Measurements from ENCODE around the gene TMEM132C.

The TMEM132C gene

DNA sequence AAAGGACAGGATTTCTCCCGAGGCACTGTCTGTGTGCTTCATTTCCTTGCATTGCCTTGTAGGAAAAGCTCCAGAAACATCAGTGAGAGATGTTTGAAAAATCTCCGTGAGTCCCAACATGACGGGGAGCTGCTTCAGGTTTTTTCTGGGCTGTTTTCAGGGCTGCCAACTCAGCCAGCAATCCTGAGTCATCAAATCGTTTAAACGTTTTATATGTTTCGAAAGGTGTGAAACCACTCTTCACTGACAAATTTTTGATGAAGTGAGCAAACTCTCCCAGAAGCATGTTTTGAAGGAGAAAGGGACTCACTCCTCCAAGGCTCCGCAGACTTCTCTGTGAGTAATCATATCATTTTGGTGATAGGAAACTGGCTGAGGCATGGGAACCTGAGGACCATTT lies 240.5 kb downstream of the TMEM132C start:
- DNase-seq = no peak

DNA sequence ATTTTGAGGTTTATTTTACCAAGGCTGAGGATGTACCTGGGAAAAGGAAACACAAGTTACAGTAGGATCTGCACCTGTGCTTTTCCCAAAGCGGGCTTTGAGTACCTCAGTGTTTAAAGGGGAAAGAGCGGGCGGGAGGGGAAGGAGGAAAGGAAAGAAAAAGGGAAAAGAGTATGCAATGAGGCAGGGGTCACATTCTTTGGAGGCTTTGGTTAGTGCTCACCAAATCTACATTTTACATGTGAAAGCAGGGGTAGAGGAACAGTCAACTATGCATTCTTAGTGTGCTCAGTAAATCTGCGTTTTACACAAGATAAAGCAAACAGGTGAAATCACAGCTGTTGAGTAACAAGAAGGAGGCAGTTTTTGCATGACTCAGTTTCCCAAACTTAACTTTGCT lies 242.2 kb downstream of the TMEM132C start:
- DNase-seq = no peak

DNA sequence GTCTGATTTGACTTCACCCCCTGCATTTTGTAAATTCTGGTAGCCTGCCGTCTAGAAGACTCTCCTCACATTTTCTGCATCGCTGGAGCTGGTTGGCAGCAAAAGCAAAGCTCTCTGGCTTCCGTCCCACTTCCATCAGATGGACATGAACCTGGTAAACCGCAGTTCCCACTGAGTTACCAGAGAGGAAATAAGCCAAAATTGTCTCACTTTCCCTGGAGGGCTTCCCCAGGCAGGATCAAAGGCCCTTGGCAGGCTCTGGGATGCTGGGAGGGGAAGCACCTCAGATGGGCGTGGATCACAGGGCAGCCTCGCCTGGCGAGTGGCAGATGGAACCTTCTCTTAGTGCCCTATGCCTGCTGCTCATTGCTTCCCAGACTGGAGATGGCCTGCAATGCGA lies 243.5 kb downstream of the TMEM132C start:
- peak; percentile 95 for DNase-seq

DNA sequence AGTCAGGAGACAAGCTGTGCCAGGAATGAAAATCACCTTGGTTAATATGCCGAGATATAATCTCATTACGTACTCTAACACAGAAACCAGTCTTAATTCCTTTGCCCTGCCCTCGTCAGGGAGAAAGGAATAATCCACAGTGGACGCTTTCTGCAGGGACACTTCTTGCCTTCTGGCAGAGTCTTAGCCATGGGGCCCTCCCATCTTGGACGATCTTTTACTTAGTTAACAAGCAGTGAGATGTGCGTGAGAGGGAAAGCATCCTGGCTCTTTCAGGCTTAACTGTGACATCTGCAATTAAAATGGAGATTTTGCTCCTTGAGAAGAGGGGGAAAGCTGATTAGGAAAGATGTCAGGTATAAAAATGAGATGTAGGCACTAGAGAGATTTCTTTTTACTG lies 246.4 kb downstream of the TMEM132C start:
- DNase-seq = no peak

DNA sequence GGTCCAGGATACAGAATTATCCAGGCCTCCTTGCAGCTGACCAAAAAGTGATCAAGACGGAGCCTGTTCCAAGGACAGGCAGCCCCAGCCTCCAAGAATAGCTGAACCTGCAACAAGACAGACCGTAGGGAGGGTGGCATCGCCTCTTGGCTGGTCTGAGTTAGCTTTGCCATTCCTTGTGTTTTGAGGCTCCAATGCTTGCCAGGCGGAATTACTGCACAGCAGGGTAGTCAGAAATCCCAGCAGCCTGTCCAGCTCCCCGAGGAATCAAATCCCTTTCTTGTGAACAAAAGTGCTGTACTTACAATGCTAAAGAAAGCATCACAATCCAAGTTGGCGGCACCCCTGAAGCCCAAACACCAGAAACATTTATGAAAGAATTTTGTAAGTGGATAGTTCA lies 246.9 kb downstream of the TMEM132C start:
- DNase-seq = no peak

DNA sequence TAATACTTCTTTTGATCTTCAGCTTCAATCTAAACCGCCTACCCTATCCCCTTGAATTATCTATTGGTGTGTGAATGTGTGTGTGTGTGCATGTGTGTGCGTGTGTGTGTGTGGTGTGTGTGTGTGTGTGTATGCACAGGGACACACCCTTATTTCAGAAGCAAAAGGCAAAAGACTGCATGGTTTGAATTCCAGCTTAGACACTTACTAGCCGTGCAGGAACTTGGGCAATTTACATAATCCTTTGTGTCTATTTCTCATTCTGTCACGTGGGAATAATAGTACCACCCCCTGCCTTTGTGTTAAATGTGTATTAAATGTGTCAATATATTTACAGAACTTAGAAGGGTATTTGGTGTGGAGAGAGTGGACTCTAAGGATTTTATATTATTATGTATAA lies 251.7 kb downstream of the TMEM132C start:
- DNase-seq = no peak

DNA sequence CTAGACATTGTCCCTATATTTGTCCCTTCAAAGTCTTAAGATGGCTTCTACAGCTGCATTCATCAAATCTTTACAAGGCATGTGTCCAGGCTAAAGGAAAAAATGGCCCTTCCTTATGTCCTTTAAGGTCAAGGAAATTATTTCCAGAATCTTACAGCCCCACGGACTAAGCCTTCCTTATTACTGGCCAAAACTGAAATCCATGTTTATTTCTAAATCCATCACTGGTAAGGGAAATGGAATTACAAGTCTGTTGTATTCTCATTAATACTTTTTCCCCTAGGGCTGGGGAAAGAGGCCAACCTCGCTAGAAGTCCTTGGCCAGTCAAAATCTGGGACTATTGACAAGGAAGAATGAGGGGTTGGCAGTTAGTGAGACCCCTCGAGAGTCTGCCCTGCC lies 252.5 kb downstream of the TMEM132C start:
- no peak for DNase-seq

DNA sequence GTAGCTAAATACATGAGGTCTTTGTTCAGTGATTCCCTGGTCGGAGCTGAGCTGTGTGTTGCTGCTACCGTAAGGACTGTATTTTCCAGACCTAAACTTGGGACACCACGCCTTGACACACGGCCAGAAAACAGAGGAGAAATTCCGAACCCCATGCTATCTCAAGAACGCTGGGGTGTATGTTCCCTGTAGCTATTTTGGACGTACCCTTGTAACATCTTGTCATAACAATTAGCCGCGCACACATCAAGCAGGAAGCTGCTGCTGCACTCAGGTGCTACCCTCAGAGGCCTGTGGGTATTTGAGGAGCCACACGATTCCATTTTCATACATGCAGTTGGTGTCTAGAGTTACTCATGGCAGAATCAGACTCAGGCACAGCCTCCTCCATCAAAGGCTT lies 255.0 kb downstream of the TMEM132C start:
- DNase-seq = no peak

DNA sequence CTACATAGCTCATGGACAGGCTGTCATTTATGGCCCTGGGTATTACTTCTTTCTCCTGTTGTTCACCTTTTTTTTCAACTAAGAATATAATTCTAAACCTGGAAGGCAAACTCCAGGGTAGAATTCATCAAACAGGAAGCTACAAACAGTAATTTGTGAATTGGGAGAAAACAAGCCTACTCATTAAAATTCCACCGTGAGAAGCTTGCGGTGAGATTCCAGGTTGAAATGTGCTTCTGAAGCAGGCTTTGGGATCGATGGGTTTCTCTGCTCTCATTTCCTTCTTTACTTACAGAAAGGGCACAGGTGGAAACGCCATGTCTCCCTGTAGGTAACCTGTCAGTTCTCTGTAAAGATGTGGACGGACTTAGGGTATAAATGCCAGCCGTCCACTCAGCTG lies 257.5 kb downstream of the TMEM132C start:
- no peak for DNase-seq

DNA sequence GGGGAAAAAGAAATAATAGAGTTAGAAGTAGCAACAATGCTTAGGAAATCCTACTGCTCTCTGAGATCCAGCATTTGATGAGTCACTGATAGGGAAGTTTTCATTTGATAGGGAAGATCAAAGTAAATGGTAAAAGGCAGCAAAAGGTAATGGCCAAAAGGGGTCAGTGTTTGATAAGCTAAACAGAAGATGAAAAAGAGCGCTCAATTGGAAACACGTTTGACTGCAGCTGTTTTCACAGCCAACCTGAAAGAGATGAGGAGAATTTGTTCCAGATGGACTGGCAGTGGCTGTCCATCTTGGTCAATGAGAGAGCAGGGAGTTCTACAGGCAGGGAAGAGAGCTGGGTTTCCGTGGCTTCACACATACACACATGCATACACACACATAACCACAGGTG lies 264.2 kb downstream of the TMEM132C start:
- DNase-seq = no peak

DNA sequence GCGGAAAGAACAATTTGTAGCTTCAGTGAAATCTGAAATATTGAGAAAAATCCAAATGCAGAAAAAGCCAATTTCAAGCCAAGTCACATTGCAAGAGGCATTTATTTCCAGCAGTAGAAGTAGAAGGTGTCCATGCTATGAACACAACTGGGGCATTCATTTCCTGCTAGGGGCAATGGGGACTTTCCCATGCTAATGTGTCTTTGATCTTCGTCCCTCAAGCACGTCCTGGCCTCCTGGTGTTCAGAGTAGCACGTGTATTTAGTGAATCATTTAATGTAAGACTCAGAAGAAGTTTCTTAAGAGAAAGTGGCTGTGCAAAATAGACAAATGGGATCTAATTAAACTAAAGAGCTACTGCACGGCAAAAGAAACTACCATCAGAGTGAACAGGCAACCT lies 267.9 kb downstream of the TMEM132C start:
- DNase-seq = no peak

DNA sequence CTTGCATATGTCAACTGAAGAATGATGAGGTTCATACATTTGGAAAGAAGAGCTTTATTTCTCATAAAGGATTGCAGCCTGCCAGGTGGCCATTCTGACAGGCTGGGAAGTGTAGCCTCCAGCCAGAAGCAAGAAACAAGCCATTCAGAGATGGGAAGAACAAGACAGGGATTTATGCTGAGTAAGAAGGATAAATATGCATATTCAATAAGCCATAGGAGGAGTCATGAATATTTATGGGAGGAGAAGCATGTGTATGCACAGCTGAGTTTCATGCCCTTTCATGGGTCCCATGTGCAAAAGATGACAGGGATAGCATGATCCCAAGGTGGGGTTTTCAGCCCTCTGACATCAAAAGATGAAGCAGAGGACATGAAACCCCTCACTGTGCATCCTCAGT lies 269.8 kb downstream of the TMEM132C start:
- DNase-seq = no peak

DNA sequence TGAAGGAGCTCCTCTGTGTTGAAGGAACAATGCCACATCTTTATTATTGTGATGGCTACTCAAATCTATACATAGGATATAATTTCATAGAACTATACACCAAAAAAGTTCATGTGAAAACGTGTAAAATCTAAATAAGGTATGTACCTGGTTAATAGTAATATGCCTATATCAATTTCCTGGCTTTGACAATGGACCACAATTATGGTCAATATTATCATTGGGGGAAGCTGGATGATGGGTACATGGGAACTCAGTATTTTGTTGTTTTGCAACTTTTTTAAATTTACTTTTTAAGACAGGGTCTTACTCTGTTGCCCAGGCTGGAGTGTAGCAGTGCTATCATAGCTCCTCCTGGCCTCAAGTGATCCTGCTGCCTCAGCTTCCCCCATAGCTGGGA lies 270.7 kb downstream of the TMEM132C start:
- no peak for DNase-seq

DNA sequence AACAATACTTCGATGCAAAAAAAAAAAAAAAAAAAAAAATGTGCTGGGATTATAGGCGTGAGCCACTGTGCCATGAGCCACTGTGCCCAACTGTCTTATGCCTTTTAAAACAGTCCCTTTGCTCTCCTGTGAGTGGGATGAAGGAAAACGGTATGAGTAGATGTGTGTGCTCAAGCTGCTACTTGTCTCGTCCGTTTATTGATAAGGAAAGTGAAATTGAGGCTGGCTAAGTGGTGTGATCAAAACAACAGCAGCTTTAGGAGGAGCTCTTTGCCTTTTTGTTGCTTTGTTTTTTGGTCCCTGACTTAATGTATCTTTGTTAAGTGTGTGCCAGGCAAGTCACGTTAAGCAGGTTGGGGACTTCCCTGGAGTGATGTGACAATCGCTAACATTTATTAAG lies 275.9 kb downstream of the TMEM132C start:
- DNase-seq = no peak

DNA sequence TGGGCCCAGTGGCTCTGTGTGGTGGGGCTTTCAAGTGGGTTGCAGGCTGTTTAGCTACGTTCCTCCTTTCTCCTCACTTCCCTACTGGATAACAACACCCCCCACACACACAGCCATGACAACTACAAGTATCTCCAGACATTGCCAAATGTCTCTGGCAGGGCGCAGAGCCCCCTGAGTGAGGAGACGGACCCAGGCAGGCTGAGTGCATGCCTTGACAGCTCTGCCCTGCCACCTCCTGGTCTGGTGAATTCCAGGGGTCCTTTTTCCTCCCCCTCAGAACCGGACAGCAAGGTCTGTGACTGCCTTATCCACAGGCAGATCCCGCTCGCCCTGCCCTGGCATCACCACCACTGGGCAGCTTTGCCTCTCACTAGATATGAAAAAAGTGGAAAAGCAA lies 276.5 kb downstream of the TMEM132C start:
- no peak for DNase-seq

DNA sequence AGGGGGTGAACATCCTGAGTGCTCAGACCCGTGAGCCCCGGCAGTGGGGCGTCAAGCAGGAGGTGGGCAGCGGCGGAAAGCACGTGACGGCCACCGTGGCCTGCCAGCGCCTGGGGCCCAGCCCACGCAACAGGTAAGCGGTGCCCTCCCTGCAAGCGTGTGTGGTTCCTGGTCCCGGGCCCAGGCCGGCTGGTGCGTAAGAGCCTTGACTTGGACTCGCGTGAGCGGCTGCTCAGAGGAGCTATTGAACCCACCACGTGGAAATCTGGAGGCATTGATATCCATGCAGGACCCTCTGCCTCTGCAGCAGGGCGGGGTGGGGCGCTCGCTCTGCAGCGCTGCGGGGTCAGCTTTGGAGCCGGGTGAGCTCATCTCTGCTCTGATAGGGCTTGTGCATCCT lies 277.0 kb downstream of the TMEM132C start:
- no peak for DNase-seq

DNA sequence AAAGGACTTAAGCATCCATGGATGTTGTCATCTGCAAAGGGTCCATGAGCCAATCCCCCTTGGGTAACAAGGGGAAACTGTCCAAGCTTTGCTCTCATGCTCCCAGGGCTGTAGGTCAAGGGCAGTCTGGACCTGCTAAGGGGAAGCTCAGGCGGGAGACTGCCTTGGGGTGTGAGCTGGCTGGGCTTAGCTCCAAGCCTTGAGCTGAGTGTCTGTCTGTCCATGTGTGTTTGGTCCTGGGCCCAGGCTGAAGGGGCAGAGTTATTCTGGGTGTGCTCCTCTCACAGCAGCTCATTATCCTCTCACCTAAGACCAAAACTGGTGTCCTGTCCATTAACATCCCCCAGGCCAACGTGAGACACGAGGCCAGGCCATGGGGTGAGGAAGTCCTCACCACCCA lies 282.0 kb downstream of the TMEM132C start:
- no peak for DNase-seq

DNA sequence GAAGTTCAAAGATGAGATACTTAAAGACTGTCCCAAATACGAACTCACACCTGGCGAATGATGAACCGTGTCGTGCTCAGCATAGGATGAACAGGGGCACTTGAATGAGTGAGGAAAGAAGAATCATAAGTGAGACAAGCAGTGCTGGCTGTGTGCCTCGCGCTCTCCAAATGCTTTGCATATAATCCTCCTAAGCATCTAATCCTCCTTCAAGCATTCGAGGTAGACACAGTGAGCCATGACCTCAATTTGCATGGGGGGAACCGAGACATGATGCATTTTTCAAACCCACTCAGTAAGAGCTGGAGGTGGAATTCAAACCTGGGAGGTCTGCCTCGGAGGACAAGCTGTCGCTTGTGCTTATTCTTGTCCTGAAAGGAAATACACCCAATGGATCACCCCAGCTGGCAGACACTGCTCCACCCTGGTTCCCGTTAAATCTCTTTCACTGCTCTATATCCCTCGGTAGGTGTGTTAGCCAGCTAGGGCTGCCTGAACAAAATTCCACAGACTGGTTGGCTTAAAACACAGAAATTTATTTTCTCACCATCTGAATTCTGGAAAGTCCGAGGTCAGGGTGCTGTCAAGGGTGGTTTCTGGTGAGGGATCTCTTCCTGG lies 282.7 kb downstream of the TMEM132C start:
- DNase-seq = peak; percentile 72

DNA sequence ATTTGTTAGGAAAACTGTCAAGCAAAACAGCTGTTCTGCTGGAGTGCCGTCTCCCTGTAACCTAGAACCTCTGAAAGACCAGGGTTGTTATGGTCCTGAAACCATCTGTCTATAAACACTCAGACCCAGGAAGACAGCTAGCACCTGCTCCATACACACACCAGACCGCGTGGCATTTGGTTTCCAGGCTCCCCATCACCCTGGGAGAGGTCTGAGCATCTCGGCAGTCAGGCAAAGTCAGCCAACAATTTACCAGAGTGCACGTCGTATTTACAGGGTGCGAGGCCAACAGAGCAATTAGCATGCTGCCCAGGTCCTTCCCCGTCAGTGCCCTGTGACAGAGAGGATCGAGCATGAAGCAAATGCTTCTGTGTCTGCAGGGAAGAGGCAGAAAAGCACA lies 284.3 kb downstream of the TMEM132C start:
- DNase-seq = peak; percentile 91

DNA sequence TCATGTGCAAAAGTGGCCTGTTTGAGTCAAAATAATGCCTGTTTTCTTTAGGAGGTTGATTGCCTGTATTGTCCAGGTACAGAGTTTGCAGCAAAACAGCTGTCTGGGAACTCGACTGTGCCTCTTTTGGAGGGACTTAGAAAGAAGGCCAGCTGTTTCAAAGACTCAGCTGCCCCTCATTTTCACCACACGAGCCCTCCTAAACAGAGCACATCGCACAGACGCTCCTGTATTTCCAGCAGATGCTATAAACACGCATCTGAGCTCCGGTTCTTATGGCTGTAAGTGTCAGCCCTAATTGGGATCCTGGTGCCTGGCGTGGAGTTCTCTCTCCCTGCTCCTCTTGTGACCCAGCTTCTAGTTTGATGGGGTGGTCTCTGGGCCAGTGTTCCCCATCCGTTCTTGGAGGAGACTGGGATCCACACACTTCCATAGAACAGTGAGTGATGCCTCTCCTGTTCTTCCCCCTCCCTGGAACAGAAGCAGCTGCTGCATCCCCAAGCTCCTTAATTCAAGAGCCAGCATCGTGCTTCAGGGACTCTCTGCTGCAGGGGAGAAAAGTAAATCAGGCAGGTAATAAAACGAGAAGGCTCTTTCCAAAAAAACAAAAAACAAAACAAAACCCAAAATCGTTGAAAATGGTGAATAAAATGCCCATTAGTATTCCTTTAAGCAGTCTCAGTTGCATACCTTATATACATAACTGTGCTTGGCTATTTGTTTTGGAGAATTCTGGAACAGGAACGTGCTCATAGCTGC lies 287.8 kb downstream of the TMEM132C start:
- DNase-seq = peak; percentile 33

DNA sequence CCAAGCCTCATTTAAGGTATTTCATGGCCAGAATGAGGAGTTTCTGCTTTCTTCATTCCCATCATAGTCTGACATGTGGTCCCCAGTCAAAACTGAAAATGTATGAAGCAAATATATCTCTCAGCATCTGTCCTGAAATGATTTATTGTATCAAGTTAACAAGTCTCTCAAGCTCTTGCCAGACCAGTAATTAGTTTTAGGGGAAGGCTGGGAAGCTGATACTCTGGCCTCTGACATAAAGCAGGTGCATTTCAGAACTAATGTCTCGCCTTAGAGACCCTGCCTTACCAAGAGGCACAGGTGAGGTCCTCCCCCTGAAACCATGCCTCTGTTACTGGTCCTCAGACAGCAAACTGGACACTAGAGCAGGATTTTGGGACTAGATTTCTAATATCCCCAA lies 290.3 kb downstream of the TMEM132C start:
- DNase-seq = peak; percentile 50

DNA sequence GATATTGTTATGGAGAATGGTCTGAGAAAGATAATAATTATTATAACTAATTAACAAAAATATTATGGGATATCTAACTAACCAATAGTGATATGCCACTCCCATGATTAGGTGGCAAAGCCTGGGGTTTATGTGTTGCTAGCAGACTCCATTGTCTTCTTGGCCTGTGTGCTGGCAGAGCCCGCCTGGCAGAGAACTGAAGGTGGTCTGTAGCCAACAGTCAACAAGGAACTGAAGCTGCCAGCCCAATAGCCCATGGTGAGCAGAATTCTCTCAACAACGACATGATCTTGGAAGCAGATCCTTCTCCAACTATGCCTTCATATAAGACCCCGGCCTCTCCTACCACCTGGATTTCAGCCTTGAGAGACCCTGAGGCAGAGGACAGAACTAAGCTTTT lies 298.0 kb downstream of the TMEM132C start:
- DNase-seq = no peak

DNA sequence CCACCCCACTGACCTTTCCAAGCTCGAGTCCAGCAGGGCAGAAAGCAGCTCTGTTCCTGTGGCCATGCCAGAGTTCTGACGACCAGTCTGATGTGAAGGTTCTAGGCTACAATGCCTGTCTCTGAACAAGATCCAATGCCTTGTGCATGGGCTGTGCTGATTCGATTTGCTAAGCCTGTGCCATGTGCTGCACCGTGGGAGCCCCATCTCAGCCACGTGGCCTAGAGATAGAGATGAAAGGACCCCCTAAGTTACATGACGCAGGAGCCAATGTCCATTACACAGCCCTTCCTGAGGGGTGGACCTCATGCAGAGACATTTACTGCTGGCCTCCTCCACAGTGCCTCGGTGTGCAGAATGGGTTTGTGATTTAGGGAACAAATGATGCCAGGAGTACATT lies 300.8 kb downstream of the TMEM132C start:
- no peak for DNase-seq

DNA sequence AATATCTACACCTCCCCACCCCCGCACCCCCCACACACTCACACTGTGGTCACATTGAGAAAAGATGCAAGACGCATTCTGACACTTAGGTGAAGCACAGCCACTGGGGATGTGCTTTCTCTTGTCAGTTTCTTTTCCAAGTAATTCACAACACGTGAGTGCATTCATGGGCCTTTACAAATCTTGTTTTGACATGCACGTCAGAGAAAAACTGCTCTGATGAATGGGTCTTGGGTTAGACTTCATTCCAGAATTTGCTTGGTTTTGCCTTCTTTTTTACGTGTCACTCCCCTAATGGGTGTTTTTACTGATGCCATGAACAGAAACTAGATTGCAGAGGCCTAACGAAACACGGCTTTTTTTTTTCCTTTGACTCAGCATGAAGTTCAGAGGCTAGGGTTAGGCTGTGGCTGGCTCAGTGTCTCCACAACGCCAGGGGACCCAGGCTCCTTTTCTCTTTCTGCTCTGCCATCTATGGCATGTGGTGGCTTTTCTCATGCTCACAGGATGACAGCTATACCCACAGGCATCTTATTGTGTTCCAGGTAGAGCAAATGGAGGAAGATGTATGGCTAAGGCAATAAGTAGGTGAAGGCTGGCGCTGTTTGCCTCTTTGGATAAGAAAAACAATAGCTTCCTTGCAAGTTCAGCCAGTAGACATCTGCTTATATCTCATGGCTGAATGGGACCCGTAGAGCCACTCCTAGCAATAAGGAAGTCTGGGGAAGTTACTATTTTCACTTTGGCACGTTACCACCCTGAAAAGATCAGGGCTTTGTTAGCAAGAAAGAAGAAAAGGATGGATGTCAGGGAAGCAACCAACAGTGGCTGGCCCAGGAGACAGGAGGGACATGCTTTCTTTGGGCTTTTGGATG lies 303.5 kb downstream of the TMEM132C start:
- DNase-seq = no peak
